IPS-18a (cell line): ENCODE data around the gene TMEM179B.
A peak's percentile ranks its signal among the peaks of the same experiment; 100 is the strongest.
"Not testable (repeated sequence)": the region's sequence is repeated elsewhere in the genome, so short reads cannot be mapped to it uniquely, and the experiment has no call there.

Experiments
- H3K27ac ChIP-seq: one replicate; pipeline ENCODE4 v1.5.1; 2013; ENCODE audit warnings: low read length
- H3K27me3 ChIP-seq: one replicate; pipeline ENCODE4 v1.6.1; 2013; ENCODE audit warnings: mild to moderate bottlenecking, low read length; ENCODE audit not compliant: control insufficient read depth, insufficient read depth
- H3K36me3 ChIP-seq: one replicate; pipeline ENCODE4 v1.6.1; 2013; ENCODE audit warnings: low read depth, low read length; ENCODE audit not compliant: control insufficient read depth
- H3K4me1 ChIP-seq: one replicate; pipeline ENCODE4 v1.6.1; 2013; ENCODE audit warnings: low read depth, low read length; ENCODE audit not compliant: control insufficient read depth
- H3K4me3 ChIP-seq: one replicate; pipeline ENCODE4 v1.5.1; 2013; ENCODE audit warnings: low read length
- H3K9ac ChIP-seq: one replicate; pipeline ENCODE4 v1.6.1; 2013; ENCODE audit warnings: mild to moderate bottlenecking, low read length, moderate library complexity
- H3K9me3 ChIP-seq: one replicate; pipeline ENCODE4 v1.6.1; 2013; ENCODE audit warnings: low read depth, low read length; ENCODE audit not compliant: control insufficient read depth

TMEM179B gene

GRCh38 chr11:62816557-62816956 lies 29.4 kb downstream of the TMEM179B start:
- Histone ChIP-seq H3K4me1 (no peaks in the 10 kb centered on the region), H3K27me3 (no peaks in the 10 kb centered on the region), H3K27ac (no peak overlapping the region), H3K36me3 (peaks cover 9% of the 10 kb centered on the region), H3K9ac (no peak overlapping the region), H3K4me3 (no peak overlapping the region), H3K9me3 (no peaks in the 10 kb centered on the region)

DNA sequence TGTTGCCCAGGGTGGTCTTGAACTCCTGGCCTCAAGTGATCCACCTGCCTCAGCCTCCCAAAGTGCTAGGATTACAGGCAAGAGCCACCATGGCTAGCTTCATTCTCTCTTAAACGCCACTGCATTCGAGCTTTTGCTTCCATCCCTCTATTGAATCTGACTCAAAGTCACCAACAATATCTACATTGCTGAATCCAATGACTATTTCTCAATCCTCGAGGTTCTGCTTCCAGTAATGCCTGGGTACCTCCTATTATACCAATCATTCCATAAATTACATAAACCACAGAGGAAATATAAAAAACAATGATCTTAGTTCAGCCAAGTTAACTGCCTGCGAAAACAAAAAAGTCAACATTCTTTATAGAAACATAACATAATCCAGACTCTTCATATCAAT lies 29.9 kb downstream of the TMEM179B start:
- no peak overlapping the region for H3K4me3 ChIP-seq
- H3K36me3 ChIP-seq: peaks cover 12% of the 10 kb centered on the region

GRCh38 chr11:62823677-62824076 lies 36.5 kb downstream of the TMEM179B start:
- no peaks in the 10 kb centered on the region for H3K27me3 ChIP-seq
- H3K9ac ChIP-seq: no peak overlapping the region
- H3K27ac ChIP-seq: no peak overlapping the region
- H3K36me3 ChIP-seq: peaks cover 51% of the 10 kb centered on the region
- no peak overlapping the region for H3K4me3 ChIP-seq
- no peaks in the 10 kb centered on the region for H3K9me3 ChIP-seq
- H3K4me1 ChIP-seq: no peaks in the 10 kb centered on the region

More for the DNA sequence above, 29.9 kb downstream of the TMEM179B start:
- Histone ChIP-seq H3K4me1 (no peaks in the 10 kb centered on the region), H3K27me3 (no peaks in the 10 kb centered on the region), H3K9me3 (no peaks in the 10 kb centered on the region), H3K9ac (no peak overlapping the region), H3K27ac (no peak overlapping the region)

GRCh38 chr11:62828130-62828529 lies 40.9 kb downstream of the TMEM179B start:
- H3K9ac ChIP-seq, H3K4me1 ChIP-seq, H3K9me3 ChIP-seq, H3K4me3 ChIP-seq, H3K27ac ChIP-seq, H3K27me3 ChIP-seq: not testable (repeated sequence)
- peaks cover 33% of the 10 kb centered on the region for H3K36me3 ChIP-seq

- H3K4me3 ChIP-seq: peak overlapping the region; percentile 81
- H3K27ac ChIP-seq: peak overlapping the region; percentile 58
- peaks cover 6% of the 10 kb centered on the region for H3K4me1 ChIP-seq
- H3K9ac ChIP-seq: peak overlapping the region; percentile 69
- H3K27me3 ChIP-seq: no peaks in the 10 kb centered on the region
- H3K9me3 ChIP-seq: no peaks in the 10 kb centered on the region
- peaks cover 35% of the 10 kb centered on the region for H3K36me3 ChIP-seq
Observed at GRCh38 chr11:62830904-62831519, 43.8 kb downstream of the TMEM179B start.

DNA sequence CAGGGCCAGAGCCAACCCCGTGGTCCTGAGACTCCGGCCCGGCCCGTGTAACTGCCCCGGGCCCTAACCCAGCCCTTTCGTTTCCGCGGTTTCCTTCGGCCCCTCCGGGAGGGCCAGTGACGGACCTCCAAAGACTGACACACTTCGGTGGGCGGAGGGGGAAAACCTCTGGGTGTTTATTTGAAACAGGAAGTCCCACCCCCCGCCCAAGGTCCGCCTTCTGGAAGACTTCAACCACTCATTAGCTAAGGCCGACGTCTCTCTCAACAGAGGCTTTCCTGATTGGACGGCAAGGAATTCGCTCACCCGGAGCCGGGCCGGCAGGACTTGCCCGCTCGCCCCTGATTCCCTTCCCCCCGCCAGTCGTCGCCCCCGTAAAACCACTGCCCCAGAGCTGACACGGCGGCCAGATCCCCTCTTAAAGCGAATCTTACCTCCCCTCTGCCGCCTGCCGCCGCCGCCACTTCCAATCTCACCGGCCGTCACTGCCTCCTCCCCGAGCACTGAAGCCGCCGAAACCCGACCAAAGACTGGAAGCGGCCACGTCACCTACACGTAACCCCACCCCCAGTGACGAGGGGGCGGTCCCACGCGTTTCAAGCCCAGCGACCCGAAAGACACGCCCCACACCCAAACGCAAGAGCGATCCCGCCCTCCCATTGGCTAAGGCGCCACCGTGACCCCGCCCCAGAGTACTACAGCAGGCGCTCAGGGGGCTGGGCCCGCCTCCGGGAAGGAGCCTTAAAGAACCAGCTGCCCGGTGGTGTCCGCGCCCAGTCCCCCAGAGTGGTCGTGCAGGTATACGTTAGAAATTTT lies 44.5 kb downstream of the TMEM179B start, which contains the start of gene STX5:
STX5 (minus strand) TSS at position 532 of the 816 bp plus-strand sequence. CDS start 808 bp downstream, outside the sequence.
- H3K27me3 ChIP-seq: no peaks in the 10 kb centered on the region
- peaks cover 40% of the 10 kb centered on the region for H3K36me3 ChIP-seq
- peak within 1 kb of the TSS; percentile 69 for H3K9ac ChIP-seq
- peak within 1 kb of the TSS; percentile 81 for H3K4me3 ChIP-seq
- H3K4me1 ChIP-seq: peaks cover 6% of the 10 kb centered on the region
- H3K9me3 ChIP-seq: no peaks in the 10 kb centered on the region
- peak within 1 kb of the TSS; percentile 58 for H3K27ac ChIP-seq

DNA sequence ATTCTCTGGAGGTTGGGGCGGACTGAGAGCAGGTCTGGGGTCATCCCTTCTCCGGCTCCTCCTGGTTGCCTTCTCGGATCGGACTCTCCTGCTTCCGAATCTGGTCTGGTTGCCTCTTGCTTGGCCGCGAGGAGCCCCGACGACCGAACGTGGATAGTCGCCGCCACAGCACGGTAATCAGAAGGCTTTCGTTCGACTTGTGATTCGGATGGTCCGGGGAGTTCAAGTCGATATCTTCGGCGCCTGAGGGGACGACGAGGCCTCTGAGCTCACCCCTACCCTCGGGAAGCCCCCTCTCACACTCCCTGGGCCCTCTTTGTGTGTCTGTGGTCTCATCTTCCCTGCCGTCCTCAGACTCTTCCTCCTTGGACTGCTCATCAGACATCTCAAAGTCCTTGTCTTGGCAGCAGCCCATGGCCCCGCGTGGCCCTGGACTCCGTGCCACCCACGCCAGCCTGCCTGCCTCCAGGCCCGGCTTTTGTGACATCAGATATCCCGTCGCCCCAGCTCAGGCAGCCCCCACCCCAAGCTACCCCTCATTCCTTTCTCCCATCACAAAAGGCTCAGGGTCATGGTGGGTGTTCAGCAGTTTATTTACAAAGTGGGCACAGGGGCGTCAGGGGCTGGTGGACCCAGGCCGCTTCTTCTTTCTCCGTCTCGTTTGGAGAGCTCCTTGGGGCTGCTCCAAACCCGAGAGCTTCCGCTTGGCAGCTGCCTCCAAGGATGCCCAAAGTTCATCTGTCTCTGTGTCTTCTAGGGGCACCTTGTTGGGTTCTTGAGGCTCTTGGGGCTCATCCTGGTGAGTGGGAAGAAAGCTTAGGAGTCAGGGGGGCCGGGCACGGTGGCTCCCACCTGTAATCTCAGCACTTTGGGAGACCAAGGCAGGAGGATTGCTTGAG lies 45.4 kb downstream of the TMEM179B start, which contains the start of gene TEX54:
TEX54 (minus strand) TSS at position 506 of the 899 bp plus-strand sequence.
- H3K9me3 ChIP-seq: no peaks in the 10 kb centered on the region
- peak within 1 kb of the TSS; percentile 69 for H3K9ac ChIP-seq
- no peaks in the 10 kb centered on the region for H3K27me3 ChIP-seq
- peak within 1 kb of the TSS; percentile 81 for H3K4me3 ChIP-seq
- H3K4me1 ChIP-seq: peaks cover 6% of the 10 kb centered on the region
- peaks cover 33% of the 10 kb centered on the region for H3K36me3 ChIP-seq
- peak within 1 kb of the TSS; percentile 56 for H3K27ac ChIP-seq

DNA sequence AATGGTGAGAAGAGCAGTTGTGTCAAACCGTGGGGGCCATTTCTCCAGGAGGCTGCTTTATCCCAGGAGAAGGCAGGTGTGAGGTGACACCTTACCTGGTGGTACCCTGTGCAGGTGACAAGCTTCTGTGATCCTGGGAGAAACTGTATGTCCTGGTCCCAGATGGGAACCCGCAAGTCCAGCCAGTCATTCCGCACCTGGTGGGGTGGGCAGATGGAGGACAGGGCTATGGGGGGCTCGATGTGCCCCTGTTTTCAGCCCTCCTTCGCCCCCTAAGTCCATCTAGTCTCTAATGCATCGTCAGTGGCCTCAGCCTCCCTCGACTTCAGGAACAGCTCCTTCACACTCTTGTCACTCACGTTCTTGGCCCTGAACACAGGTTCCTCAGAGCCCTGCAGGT lies 48.1 kb downstream of the TMEM179B start:
- Histone ChIP-seq H3K9ac (no peak overlapping the region), H3K4me3 (no peak overlapping the region), H3K36me3 (peaks cover 35% of the 10 kb centered on the region), H3K9me3 (no peaks in the 10 kb centered on the region), H3K4me1 (peaks cover 5% of the 10 kb centered on the region), H3K27ac (no peak overlapping the region), H3K27me3 (no peaks in the 10 kb centered on the region)

- Histone ChIP-seq H3K36me3 (peaks cover 26% of the 10 kb centered on the region), H3K27ac (peak within 1 kb of the TSS; percentile 97), H3K9me3 (no peaks in the 10 kb centered on the region), H3K4me3 (peak within 1 kb of the TSS; percentile 77), H3K27me3 (no peaks in the 10 kb centered on the region), H3K9ac (peak within 1 kb of the TSS; percentile 77), H3K4me1 (peaks cover 9% of the 10 kb centered on the region)
Observed at GRCh38 chr11:62839050-62839945, 52.1 kb downstream of the TMEM179B start, which contains the start of gene WDR74. WDR74 (minus strand) TSS chr11:62839590; CDS start chr11:62839570, 20 bp downstream.
